A549 (cell line): Measurements from ENCODE around the gene ARIH1.
"Not testable (repeated sequence)": the region's sequence is repeated elsewhere in the genome, so short reads cannot be mapped to it uniquely, and the experiment has no call there.

Experiments
- CBX2 ChIP-seq: fragments of 200-600 bp; sonication (generic); IDR thresholded peaks from 2 replicates; pipeline ENCODE4 v1.6.1; 2016; ENCODE audit warnings: low read depth, mild to moderate bottlenecking, borderline replicate concordance
- CEBPB ChIP-seq, 2 experiments: fragments of >200 bp in 1 of 2; sonication (Bioruptor Twin) in 1 of 2; formaldehyde crosslinking in 1 of 2; IDR thresholded peaks; 2 replicates each; pipeline ENCODE4 v1.6.1; 2012 to 2016
- EHF ChIP-seq: fragments of 250-450 bp; sonication (Bioruptor Pico); IDR thresholded peaks from 2 replicates; pipeline ENCODE4 v1.5.0; 2020; ENCODE audit warnings: mild to moderate bottlenecking
- EP300 ChIP-seq, 2 experiments: fragments of >200 bp; sonication (Bioruptor Twin); formaldehyde crosslinking; IDR thresholded peaks; 2 replicates in 1 of 2; 3 replicates in 1 of 2; pipeline ENCODE4 v1.6.1; 2016 to 2017
- ESRRA ChIP-seq: fragments of 150-350 bp; IDR thresholded peaks from 2 replicates; pipeline ENCODE4 v1.6.1; 2014; ENCODE audit warnings: mild to moderate bottlenecking, low read length, borderline replicate concordance
- POLR2A ChIP-seq: IDR thresholded peaks from 2 replicates; pipeline ENCODE4 v1.6.1; 2012; ENCODE audit warnings: mild to moderate bottlenecking, low read length
- RAD21 ChIP-seq, 2 experiments: fragments of >200 bp in 1 of 2; sonication (Bioruptor Twin) in 1 of 2; formaldehyde crosslinking in 1 of 2; IDR thresholded peaks in 1 of 2; conservative IDR thresholded peaks in 1 of 2; 2 replicates in 1 of 2; 3 replicates in 1 of 2; pipeline ENCODE4 v1.6.1; 2012 to 2018; ENCODE audit warnings: inconsistent platforms in 1 of 2
- TF ChIP-seq, protein P1 (sequence below): fragments of 200-600 bp; sonication (generic); IDR thresholded peaks from 2 replicates; pipeline ENCODE4 v1.6.1; 2016; ENCODE audit warnings: antibody characterized with exemption, mild to moderate bottlenecking, moderate library complexity
- TF ChIP-seq, protein P2 (sequence below): fragments of >200 bp; sonication (Bioruptor Twin); formaldehyde crosslinking; IDR thresholded peaks from 3 replicates; pipeline ENCODE4 v1.5.1; 2016

DNA sequence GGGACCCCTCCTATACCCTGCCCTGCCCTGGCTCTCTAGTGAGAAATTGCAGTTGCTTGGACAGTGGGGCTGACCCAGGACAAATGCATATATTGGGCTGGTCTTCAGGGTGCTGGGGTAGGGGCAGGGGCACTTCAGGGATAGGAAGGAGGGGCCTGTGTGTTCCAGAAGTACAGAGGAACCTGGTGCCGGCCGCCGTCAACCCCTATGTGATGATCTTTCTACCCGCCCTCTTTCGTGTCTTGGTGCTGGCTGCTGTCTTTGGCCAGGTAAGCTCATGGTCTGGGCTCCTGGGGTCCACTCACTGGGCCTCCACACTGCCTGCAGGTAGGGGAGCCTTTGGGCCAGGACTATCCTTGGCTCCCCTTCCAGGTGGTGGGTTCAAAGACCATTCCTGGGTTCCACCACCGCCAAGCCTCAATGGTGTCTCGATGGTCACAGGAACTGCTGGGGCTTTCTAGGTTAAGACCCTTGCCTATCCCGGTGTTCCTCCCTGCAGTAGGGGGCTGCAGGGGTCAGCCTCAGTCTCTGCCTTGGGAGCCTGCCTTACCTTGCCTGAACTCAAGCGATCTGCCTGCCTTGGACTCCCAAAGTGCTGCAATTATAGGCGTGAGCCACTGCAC, 174.6 kb downstream of the ARIH1 start:
- not testable (repeated sequence) for TF ChIP-seq CEBPB (IDR thresholded peaks at IDR 0.05); EHF (CRISPR knock-in tag); RAD21 (conservative IDR thresholded peaks at IDR 0.05 in 1 of 2, IDR thresholded peaks at IDR 0.05 in 1 of 2); EP300 (IDR thresholded peaks at IDR 0.05); POLR2A; ESRRA; CBX2
- TF ChIP-seq, protein P1, sequence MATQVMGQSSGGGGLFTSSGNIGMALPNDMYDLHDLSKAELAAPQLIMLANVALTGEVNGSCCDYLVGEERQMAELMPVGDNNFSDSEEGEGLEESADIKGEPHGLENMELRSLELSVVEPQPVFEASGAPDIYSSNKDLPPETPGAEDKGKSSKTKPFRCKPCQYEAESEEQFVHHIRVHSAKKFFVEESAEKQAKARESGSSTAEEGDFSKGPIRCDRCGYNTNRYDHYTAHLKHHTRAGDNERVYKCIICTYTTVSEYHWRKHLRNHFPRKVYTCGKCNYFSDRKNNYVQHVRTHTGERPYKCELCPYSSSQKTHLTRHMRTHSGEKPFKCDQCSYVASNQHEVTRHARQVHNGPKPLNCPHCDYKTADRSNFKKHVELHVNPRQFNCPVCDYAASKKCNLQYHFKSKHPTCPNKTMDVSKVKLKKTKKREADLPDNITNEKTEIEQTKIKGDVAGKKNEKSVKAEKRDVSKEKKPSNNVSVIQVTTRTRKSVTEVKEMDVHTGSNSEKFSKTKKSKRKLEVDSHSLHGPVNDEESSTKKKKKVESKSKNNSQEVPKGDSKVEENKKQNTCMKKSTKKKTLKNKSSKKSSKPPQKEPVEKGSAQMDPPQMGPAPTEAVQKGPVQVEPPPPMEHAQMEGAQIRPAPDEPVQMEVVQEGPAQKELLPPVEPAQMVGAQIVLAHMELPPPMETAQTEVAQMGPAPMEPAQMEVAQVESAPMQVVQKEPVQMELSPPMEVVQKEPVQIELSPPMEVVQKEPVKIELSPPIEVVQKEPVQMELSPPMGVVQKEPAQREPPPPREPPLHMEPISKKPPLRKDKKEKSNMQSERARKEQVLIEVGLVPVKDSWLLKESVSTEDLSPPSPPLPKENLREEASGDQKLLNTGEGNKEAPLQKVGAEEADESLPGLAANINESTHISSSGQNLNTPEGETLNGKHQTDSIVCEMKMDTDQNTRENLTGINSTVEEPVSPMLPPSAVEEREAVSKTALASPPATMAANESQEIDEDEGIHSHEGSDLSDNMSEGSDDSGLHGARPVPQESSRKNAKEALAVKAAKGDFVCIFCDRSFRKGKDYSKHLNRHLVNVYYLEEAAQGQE: not testable (repeated sequence)
- TF ChIP-seq, protein P2, sequence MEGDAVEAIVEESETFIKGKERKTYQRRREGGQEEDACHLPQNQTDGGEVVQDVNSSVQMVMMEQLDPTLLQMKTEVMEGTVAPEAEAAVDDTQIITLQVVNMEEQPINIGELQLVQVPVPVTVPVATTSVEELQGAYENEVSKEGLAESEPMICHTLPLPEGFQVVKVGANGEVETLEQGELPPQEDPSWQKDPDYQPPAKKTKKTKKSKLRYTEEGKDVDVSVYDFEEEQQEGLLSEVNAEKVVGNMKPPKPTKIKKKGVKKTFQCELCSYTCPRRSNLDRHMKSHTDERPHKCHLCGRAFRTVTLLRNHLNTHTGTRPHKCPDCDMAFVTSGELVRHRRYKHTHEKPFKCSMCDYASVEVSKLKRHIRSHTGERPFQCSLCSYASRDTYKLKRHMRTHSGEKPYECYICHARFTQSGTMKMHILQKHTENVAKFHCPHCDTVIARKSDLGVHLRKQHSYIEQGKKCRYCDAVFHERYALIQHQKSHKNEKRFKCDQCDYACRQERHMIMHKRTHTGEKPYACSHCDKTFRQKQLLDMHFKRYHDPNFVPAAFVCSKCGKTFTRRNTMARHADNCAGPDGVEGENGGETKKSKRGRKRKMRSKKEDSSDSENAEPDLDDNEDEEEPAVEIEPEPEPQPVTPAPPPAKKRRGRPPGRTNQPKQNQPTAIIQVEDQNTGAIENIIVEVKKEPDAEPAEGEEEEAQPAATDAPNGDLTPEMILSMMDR: not testable (repeated sequence)
